Activated naive CD8-positive, alpha-beta T cell treated with anti-CD3 and anti-CD28 coated beads for 36 hours (primary cell): ENCODE data around the gene FRMD8. TPM values are rescaled to one million over a fixed set of nuclear protein-coding genes. Genes with fewer than 3 reads are reported as not detected.

Experiments used
- DNase-seq: peaks from one replicate; pipeline ENCODE4 v3.0.0; 2021
- H3K27ac Mint-ChIP-seq: one replicate; pipeline ENCODE4 v1.8.0; 2022; ENCODE audit warnings: mild to moderate bottlenecking, moderate library complexity, mixed read lengths
- H3K27me3 Mint-ChIP-seq: one replicate; pipeline ENCODE4 v1.8.0; 2022; ENCODE audit warnings: mild to moderate bottlenecking, mixed read lengths
- H3K36me3 Mint-ChIP-seq: one replicate; pipeline ENCODE4 v1.8.0; 2021; ENCODE audit warnings: mild to moderate bottlenecking, mixed read lengths
- H3K4me1 Mint-ChIP-seq: one replicate; pipeline ENCODE4 v1.8.0; 2021; ENCODE audit warnings: mixed read lengths
- H3K4me3 Mint-ChIP-seq: one replicate; pipeline ENCODE4 v1.8.0; 2022; ENCODE audit warnings: mild to moderate bottlenecking, moderate library complexity, mixed read lengths
- H3K9me3 Mint-ChIP-seq: one replicate; pipeline ENCODE4 v1.8.0; 2022; ENCODE audit warnings: mixed read lengths
- total RNA-seq, 2 experiments: library from RNA; stranded (reverse); gene quantifications; one replicate each; pipeline ENCODE4 v1.2.3, GENCODE V29; 2021

The FRMD8 gene
- total RNA-seq, 2 experiments from 2014 or later, result 33.1 to 36.3 TPM

DNA sequence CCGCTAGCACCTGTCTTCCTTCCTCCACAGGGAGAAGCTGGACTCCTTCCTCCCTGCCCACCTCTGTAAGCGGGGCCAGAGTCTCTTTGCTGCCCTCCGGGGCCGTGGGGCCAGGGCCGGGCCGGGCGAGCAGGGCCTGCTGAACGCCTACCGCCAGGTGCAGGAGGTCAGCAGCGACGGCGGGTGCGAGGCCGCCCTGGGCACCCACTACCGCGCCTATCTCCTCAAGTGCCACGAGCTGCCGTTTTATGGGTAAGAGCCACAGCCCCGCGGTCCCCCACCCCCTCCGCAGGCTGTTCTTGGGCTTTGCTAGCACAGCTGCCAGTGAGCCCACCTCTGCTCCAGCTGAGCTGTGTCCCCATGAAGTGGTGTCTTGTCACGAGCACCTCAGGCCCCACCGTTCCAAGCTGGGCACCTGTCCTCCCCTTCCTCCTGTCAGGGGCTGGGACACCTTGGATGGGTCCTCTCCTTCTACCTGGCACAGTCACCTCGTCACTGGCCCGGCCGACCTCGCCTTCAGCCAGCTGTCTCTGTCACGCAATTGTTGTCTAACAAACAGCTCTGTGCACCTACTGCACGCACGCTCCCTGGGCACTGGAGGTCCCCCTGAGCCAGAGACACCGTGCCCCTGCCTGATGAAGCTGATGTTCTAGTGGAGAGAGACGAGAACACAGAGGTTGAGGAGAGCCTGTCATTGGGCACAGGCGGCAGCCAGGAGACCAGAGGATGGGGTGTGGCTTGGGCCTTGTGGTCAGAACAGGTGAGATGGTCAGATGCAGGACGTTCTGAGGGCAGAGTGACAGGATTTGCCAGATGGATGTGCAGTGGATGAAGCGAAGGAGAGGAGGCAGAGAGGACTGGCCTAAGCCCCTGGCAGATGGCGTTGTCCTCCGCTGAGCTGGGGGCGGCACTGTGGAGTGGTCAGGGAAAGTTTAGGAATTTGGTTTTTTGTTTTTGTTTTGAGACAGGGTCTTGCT lies 10.6 kb downstream of the FRMD8 start:
- H3K27ac Mint-ChIP-seq, result no peak overlapping the region

DNA sequence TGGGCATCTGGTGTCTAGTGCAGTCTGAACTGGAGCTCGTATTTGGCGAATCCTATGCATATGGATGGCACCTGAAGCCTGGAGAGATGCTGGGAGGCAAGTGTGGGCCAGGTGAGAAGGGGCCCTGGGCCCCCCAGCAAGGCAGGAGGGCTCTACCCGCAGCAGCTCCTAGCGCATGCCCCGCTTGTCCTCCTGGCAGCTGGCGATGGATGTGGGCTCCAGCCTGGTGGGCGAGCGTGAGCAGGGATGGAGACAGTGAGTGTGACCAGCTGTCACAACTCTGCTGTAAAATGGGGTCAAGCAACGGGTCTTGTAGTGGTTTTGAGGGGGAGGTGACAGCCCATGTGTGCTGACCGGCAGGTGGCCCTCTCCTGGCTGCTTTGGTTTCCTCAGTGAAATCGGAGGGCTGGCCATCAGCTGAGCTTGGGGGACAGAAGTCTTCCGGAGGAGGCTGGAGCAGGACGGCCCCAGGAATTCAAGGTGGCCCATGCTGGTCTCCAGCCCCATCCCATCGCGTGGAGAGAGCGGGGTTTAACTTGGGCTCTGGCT lies 12.0 kb downstream of the FRMD8 start:
- no peak overlapping the region for H3K4me3 Mint-ChIP-seq
- H3K27ac Mint-ChIP-seq, result no peak overlapping the region

More for the DNA sequence above, 10.6 kb downstream of the FRMD8 start:
- no peaks in the 10 kb centered on the region for H3K9me3 Mint-ChIP-seq
- H3K27me3 Mint-ChIP-seq, result no peaks in the 10 kb centered on the region
- H3K36me3 Mint-ChIP-seq, result peaks cover 5% of the 10 kb centered on the region
- no peak overlapping the region for H3K4me3 Mint-ChIP-seq
- DNase-seq, result no peak
- peaks cover under 1% of the 10 kb centered on the region for H3K4me1 Mint-ChIP-seq

DNA sequence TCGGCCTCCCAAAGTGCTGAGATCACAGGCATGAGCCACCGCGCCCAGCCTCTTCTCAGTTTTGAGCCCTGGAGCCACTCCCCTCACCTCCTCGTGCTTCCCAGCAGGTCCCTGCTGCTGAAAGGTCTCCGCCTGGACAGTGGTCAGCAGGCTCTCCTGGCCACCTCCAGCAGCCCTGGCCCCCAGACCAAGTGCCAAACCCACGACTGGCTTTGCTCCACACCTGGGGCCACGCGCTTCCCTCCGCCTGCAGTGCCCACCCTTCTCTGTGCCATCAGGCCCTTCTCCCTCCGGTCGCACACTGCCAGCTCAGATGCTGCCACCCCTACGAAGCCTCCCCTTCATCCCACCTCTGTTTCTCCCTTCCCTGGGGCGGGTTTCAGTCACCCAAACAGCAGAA lies 12.8 kb downstream of the FRMD8 start:
- Mint-ChIP-seq H3K9me3 (no peaks in the 10 kb centered on the region), H3K36me3 (peaks cover 8% of the 10 kb centered on the region), H3K4me3 (no peak overlapping the region), H3K4me1 (peaks cover 8% of the 10 kb centered on the region), H3K27me3 (no peaks in the 10 kb centered on the region), H3K27ac (no peak overlapping the region)
- DNase-seq, result no peak

More for the DNA sequence above, 12.0 kb downstream of the FRMD8 start:
- peaks cover 8% of the 10 kb centered on the region for H3K36me3 Mint-ChIP-seq
- no peaks in the 10 kb centered on the region for H3K27me3 Mint-ChIP-seq
- H3K9me3 Mint-ChIP-seq, result no peaks in the 10 kb centered on the region
- H3K4me1 Mint-ChIP-seq, result peaks cover 6% of the 10 kb centered on the region
- no peak for DNase-seq

DNA sequence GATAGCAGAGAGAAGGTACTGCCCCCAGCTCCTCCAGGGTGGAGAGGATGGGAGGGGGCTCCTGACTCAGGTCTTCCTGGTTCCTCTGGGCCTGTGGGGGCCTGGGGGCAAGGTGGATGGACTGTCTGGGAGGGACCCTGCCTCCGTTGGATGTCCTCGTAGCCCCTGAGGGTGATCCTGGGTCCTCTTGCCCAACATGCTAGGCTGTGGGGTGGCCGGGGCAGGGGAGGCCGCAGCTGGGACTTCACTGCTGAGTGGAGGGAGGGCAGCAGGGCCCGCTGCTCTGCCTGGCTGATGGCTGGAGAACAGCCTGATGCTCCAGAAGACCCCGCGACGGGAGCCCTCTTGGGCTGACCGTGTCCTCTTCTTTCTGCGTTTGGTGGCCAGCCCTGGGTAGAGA lies 13.4 kb downstream of the FRMD8 start:
- Mint-ChIP-seq H3K27ac (no peak overlapping the region), H3K27me3 (no peaks in the 10 kb centered on the region), H3K36me3 (peaks cover 11% of the 10 kb centered on the region), H3K4me1 (peaks cover 8% of the 10 kb centered on the region), H3K4me3 (no peak overlapping the region), H3K9me3 (no peaks in the 10 kb centered on the region)
- no peak for DNase-seq

DNA sequence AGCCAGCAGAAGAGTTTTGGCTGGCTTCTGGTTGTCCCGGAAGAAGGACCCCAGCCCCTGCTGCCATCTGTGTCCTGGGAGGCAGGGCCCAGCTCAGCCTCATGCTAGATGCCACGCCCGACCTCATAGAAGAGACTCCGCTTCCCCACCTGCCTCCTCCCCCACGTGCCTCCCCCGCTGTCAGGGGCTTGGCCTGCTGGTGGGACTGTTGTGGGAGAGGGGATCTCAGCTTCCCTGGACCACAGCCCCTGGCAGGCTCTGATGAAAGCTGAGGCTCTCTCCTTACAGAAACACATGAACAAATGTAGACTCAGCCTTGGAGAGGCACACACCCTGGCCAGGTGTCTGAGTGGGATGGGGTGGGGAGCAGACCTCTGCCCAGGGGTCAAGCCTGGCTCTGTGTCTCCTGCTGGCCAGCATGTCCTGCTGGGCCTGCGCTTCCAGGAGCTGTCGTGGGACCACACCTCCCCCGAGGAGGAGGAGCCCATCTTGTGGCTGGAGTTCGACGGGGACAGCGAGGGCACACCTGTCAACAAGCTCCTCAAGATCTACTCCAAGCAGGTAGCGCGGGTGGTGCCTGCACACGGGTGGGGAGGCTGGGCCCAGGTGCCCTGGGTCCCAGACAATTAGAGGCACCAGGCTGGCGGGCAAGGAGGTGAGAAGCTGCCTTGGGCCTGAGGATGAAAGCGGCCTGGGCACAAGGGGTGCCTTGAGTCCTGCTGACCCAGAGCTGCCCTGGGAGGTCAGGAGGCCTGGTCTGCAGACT lies 14.1 kb downstream of the FRMD8 start:
- no peaks in the 10 kb centered on the region for H3K27me3 Mint-ChIP-seq
- H3K4me3 Mint-ChIP-seq, result no peak overlapping the region
- no peak overlapping the region for H3K27ac Mint-ChIP-seq
- peaks cover 8% of the 10 kb centered on the region for H3K4me1 Mint-ChIP-seq
- no peaks in the 10 kb centered on the region for H3K9me3 Mint-ChIP-seq
- peaks cover 11% of the 10 kb centered on the region for H3K36me3 Mint-ChIP-seq
- no peak for DNase-seq

- Mint-ChIP-seq H3K9me3 (no peaks in the 10 kb centered on the region), H3K36me3 (peaks cover 11% of the 10 kb centered on the region), H3K4me1 (peaks cover 8% of the 10 kb centered on the region), H3K4me3 (no peak overlapping the region), H3K27ac (no peak overlapping the region), H3K27me3 (no peaks in the 10 kb centered on the region)
- no peak for DNase-seq
Measured at GRCh38 chr11:65401073-65401802, 14.8 kb downstream of the FRMD8 start.

GRCh38 chr11:65401803-65402248 lies 15.4 kb downstream of the FRMD8 start:
- no peak overlapping the region for H3K27ac Mint-ChIP-seq

GRCh38 chr11:65402790-65403189 lies 16.4 kb downstream of the FRMD8 start:
- Mint-ChIP-seq H3K4me3 (no peak overlapping the region), H3K9me3 (no peaks in the 10 kb centered on the region), H3K27me3 (no peaks in the 10 kb centered on the region), H3K36me3 (peaks cover 11% of the 10 kb centered on the region), H3K27ac (no peak overlapping the region), H3K4me1 (peaks cover 8% of the 10 kb centered on the region)
- DNase-seq, result no peak

More at GRCh38 chr11:65401803-65402248, 15.4 kb downstream of the FRMD8 start:
- no peak for DNase-seq
- Mint-ChIP-seq H3K9me3 (no peaks in the 10 kb centered on the region), H3K27me3 (no peaks in the 10 kb centered on the region), H3K4me1 (peaks cover 8% of the 10 kb centered on the region), H3K36me3 (peaks cover 11% of the 10 kb centered on the region), H3K4me3 (no peak overlapping the region)

- DNase-seq, result no peak
- no peaks in the 10 kb centered on the region for H3K27me3 Mint-ChIP-seq
- peaks cover 11% of the 10 kb centered on the region for H3K36me3 Mint-ChIP-seq
- no peak overlapping the region for H3K4me3 Mint-ChIP-seq
- peaks cover 8% of the 10 kb centered on the region for H3K4me1 Mint-ChIP-seq
- no peaks in the 10 kb centered on the region for H3K9me3 Mint-ChIP-seq
- H3K27ac Mint-ChIP-seq, result peak overlapping the region; percentile 25
Measured at GRCh38 chr11:65403607-65404121, 17.2 kb downstream of the FRMD8 start.

- Mint-ChIP-seq H3K27ac (no peak overlapping the region), H3K27me3 (no peaks in the 10 kb centered on the region), H3K4me1 (peaks cover 8% of the 10 kb centered on the region), H3K9me3 (no peaks in the 10 kb centered on the region), H3K36me3 (peaks cover 14% of the 10 kb centered on the region), H3K4me3 (no peak overlapping the region)
- no peak for DNase-seq
Measured at GRCh38 chr11:65404210-65404609, 17.8 kb downstream of the FRMD8 start.

GRCh38 chr11:65404638-65405339 lies 18.4 kb downstream of the FRMD8 start:
- Mint-ChIP-seq H3K4me3 (no peak overlapping the region), H3K36me3 (peaks cover 18% of the 10 kb centered on the region), H3K27me3 (no peaks in the 10 kb centered on the region), H3K9me3 (no peaks in the 10 kb centered on the region), H3K27ac (no peak overlapping the region), H3K4me1 (peaks cover 8% of the 10 kb centered on the region)
- DNase-seq, result no peak

- no peak overlapping the region for H3K27ac Mint-ChIP-seq
- H3K4me3 Mint-ChIP-seq, result no peak overlapping the region
- DNase-seq, result no peak
- H3K4me1 Mint-ChIP-seq, result peaks cover 6% of the 10 kb centered on the region
- no peaks in the 10 kb centered on the region for H3K9me3 Mint-ChIP-seq
- H3K27me3 Mint-ChIP-seq, result no peaks in the 10 kb centered on the region
- H3K36me3 Mint-ChIP-seq, result peaks cover 17% of the 10 kb centered on the region
Measured at GRCh38 chr11:65410936-65411680, 24.7 kb downstream of the FRMD8 start.

DNA sequence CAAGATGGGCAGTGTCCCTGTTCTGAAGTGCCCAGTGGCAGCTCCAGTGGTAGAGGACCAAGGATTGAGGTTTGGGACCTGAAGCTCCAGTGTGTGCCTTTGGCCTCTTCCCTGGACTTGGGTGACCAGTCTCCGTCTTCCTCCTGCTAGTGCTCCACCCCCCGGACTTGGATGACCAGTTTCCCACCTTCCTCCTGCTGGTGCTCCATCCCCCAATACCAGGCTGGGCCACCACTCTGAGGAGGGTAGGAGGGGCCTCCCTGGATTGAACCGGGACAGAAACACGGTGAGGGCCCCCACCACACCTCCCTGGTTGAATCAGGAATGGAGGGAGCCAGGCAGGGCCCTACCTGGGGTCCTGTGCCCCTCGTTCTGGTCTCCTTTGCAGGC lies 25.2 kb downstream of the FRMD8 start:
- Mint-ChIP-seq H3K4me1 (peaks cover 11% of the 10 kb centered on the region), H3K9me3 (no peaks in the 10 kb centered on the region), H3K36me3 (peaks cover 17% of the 10 kb centered on the region), H3K27ac (no peak overlapping the region), H3K27me3 (no peaks in the 10 kb centered on the region), H3K4me3 (no peak overlapping the region)
- DNase-seq, result no peak
